ENCODE data around the gene NAA80.

GRCh38 chr3:50266017-50266416, 33.2 kb downstream of the NAA80 start:
- TF ChIP-seq FOXP2 (optimal IDR thresholded peaks at IDR 0.05; ENCODE audit: control extremely low read depth, extremely low read length, insufficient read depth) (no peak), EZH2 (IDR thresholded peaks at IDR 0.05) (no peak), POLR2AphosphoS5 (IDR thresholded peaks at IDR 0.05; ENCODE audit: borderline replicate concordance, low read depth, low read length) (no peak)

Data from SK-N-MC (cell line).